Esophagus mucosa (tissue), 1 donor: ENCODE measurements around the gene LTBP1. TPM values are rescaled to one million over a fixed set of nuclear protein-coding genes. Genes with fewer than 3 reads are reported as not detected.
A peak's percentile ranks its signal among the peaks of the same experiment; 100 is the strongest.

Source experiments
- ATAC-seq: fragments of 200-7000 bp; cut with Tn5 transposase; one replicate; pipeline ENCODE4 v1.9.1; 2020
- total RNA-seq: library from RNA; stranded (reverse); gene quantifications from one replicate; pipeline ENCODE4 v1.2.4, GENCODE V29; 2023
- donor health status: DM: yes; HTN: yes; CAD: no.

Gene LTBP1
- total RNA-seq, 1 donor from 2014 or later = 33.8 TPM

DNA sequence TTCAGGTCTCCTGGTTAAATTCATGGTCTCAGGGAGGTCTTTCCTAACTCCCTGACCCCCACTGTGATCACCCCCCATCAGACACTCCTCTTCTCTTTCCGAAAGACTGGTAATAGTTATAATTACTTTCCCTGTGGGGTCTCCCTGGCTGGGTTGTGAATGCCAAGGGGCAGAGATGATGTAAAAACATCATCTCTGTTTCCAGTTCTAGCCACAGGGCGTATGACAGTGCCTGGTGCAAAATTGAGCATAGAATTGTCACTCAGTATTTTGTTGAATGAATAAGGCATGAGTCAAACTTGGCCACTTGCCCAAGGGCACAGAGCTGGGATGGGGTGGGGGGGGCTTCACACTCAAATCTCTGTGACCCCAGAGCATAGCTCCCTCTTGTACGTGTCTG, 65.2 kb downstream of the LTBP1 start:
- ATAC-seq = no peak

DNA sequence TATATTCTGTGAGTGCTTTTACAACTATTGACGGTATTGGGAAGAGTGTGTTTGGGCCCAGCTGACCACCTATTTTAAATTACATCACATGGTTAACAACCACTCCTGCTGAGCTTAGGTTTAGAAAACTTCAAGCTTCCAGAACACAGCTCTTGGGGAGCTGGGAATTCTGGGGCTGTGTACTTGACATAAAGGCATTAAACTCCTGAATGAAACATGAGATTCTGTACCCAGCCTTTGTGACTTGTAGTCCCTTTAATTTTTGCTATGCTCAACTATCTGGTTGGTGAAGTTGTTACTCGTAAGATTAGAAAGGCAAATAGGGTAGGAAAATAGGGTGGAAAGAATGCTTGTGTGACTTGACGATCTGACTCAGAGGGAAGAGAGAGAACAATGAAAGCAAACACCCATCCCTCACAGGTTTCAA, 66.9 kb downstream of the LTBP1 start:
- ATAC-seq = peak; percentile 45

DNA sequence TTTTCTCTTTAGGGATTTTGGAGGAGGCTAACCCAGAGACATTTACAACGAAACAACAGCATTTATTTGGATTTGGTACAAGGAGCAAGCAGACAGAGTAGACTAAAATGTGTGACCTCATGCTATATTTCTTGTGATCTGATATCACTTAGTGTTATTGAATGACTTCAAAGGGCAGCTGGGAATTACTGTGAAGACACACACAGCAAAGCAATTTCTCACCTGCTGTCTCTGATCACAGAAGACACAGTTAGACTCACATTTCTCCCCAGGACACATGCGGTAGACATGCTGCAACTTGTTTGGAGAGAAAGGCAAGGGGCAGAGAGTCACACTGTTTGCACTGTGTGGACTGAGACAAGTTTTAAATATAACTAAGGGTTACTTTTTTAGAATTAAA, 67.5 kb downstream of the LTBP1 start:
- ATAC-seq = peak; percentile 73

DNA sequence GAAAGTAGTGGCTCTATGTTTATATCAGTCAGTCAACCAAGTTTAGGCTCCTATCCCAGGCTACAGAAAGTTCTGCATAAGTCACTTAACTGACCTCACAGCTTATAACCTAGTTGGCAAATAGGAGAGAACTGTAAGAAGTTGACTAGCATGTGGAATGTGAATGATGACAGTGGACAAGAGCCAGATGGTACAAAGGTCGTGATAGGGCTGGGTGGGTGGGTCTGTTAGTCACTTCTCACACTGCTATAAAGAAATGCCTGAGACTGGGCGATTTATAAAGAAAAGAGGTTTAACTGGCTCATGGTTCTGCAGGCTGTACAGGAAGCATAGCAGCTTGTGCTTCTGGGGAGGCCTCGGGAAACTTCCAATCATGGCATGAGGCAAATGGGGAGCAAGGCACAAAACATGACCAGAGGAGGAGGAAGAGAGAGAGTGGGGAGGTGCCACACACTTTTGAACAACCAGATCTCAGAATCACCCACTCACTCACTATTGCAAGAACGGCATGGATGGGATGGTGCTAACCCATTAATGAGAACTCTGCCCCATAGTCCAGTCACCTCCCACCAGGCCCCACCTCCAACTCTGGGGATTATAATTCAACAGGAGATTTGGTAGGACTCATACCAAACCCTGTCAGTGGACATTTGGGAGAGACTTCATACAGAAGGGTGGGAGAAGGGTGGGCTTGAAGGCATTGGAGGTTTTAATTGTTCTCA, 68.8 kb downstream of the LTBP1 start:
- ATAC-seq = peak; percentile 90

DNA sequence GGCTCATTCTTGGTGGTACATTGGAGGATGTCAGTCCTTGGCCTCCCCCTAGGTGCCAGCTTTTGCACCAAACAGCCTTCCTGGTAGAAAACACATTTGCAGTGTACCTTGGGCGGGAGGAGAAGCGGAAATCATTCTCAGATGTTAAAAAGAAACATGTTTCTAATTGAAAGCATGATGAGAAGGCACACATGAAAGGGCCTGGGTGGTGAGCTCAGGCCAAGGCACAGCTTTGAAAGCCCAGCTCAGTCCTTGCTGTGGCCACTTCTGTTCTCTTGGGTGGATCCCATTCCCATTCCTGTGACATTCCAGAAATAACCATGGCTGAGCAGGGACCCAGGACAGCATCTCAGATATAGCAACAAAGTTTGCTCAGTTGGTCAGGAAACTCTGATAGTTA, 71.5 kb downstream of the LTBP1 start:
- ATAC-seq = no peak

DNA sequence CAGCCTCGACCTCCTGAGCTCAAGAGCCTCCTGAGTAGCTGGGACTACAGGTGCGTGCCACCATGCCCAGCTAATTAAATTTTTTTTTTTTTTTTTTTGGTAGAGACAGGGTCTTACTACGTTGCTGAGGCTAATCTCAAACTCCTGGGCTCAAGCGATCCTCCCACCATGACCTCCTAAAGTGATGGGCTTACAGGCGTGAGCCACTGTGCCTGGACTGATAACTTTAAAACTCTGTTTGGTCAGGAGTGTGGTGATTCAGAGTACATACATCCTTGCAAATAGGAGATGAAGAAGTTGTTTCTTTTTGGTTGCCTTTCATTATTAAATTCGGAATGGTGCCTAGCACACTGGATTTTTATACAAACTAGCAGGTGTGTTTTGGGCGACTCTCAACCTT, 73.0 kb downstream of the LTBP1 start:
- ATAC-seq = no peak

DNA sequence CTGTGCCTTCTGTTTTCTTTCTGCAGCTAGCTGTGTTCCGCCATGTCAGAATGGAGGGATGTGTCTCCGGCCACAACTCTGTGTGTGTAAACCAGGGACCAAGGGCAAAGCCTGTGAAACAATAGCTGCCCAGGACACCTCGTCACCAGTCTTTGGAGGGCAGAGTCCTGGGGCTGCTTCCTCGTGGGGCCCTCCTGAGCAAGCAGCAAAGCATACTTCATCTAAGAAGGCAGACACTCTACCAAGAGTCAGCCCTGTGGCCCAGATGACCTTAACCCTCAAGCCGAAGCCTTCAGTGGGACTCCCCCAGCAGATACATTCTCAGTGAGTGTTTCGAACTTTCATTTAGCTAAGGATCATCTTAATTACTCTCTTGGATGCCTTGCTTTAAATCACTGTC, 74.1 kb downstream of the LTBP1 start:
- no peak for ATAC-seq

DNA sequence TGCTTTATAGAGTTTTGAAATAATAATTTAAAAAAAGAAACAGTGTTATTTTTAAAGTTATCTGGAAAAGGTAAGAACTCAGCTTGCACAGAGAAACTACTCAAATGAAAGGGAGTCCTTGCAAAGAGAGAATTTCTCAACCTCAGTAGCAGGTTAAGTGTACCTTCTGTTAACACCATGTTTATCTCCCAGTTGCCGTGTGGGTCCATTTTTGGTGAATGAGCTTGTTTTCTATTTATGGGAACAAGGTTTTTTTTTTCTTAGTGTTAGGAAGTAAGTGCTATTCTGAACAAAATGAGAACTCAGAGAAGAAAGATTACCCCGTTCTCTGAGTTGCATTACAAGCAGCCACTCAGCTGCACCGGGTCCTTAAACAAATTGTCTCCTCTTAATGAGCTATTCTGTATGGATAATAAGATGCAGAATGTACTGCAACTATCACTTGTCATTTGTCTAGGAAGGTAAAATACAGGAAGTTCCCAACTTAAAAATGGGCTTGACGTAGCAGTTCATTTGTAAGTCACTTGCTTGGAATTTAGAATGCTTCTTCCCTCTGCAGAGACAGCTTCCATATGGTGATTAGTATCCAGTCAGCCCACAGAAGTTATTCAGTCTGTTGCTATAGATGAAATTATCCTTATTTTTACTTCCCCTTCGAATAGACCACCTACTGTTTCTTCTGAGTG, 74.9 kb downstream of the LTBP1 start:
- no peak for ATAC-seq

DNA sequence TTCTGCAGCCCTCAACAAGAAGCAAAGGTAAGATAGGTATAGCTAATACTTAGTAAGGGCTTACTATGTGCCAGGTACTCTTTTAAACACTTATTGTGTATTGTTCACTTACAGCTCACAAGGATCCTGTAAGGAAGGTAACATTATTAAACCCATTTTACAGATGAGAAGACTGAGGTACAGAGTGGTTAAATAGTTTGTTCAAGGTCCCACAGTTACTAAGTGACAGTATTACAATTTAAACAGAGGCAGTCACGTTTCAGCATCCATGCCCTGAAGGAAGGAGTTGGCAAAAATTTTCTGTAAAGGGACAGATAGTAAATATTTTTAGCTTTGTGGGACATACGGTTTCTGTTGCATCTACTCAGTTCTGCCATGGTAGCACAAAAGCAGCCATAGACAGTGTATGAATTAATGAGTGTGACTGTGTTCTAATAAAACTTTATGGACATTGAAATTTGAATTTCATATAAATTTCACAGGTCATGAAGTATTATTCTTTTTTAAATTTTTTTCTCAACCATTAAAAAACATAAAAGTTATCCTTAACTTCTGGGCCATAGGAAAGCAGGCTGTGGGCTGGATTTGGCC, 75.7 kb downstream of the LTBP1 start:
- no peak for ATAC-seq

DNA sequence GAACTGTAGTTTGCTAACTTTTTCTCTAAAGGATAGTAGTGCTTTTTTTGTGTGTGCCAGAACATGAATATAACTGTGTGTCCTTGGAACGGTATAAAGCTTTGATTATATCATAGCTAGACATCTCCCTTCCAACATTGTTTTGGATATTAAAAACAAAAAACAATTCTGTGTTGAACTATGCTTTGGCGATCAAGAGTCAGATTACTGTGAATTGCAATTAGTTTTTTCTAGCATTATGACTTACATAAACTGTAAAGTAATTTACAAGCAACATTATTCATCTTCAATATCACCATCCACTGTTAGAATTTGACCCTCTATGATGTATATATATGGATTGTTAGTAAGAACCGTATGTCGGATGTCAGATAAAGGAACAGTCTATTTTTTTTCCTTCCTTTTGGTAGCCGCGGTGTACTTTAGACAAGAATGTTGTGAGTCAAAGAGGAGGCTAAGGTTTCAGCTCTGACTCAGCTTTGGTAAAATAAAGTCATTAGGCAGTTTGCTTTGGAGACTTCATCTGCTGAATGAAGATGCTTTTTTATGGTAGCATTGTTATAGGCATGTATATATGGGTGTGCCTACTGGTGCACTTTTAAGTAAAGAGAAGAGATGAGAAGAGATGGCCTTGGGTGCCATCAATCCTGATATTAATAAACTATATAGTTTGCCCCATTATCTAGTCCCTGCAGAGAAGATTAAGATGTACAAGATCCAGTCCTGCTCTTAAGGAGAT, 76.4 kb downstream of the LTBP1 start:
- peak; percentile 70 for ATAC-seq

DNA sequence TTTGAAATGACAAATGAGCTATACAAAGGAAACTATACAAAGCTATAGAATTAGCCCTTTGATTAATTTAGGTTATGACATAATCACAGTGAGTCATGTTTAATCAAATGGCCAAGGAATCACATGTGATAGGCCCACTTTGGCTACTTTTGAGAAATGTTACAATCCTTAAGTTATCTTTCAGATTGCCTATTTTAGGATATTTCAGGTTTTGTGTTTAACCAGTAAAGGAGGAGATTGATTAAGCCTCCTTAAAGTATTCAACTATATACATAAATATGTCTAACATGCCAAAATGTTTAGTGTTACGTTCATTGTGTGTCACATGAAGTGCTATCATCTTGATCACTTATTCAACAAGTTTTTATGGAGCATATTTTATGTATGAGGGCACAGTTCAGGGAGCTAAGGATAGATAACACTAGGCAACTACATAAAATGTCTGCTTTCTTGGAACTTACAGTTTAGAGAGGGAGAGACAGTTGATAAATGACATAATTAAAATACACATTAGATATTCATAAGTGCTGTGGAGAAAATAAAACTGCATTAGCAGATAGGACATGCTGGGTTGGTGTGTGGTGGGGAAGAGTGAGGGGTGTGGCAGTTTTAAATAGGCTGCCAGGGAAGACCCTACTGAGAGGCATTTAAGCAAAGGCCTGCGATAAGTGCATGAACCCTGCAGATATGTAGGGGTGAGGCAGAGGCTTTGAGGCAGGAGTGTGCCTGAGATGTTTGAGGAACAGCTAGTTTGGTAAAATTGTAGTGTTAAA, 77.2 kb downstream of the LTBP1 start:
- peak; percentile 10 for ATAC-seq

DNA sequence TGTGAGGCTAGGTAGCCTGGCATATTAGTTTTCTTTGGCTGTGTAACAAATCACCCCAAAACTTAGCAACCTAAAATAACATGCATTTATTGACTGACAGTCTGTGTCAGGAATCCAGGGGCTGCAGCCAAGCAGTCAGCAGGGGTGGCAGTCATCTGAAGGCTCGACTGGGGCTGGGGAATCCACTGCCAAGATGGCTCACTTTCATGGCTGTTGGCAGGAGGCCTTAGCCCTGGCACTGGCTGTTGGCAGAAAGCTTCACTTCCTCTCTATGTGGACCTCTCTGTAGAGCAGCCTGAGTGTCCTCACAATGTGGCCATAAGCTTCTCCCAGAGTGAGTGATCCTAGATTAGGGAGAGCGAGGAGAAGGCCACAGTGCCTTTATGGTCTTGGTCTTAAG, 78.0 kb downstream of the LTBP1 start:
- no peak for ATAC-seq

DNA sequence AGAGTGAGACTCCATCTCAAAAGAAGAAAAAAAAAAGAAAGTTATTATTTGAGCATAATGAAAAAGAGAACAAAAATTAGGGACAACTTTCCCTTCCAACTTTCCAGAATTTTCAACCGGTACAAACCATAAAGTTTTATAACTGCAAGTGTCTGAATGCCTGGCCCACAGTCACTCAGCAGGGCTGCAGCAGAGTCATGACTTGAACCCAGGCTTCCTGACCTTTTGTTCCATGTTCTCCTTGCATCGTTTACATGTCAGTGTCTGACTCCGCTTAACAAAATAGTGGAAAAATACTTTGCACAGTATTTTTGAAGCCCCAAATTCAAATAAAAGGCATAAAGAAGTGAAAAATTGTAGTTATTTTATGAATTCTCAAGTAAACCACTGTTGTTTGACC, 82.7 kb downstream of the LTBP1 start:
- ATAC-seq = no peak

DNA sequence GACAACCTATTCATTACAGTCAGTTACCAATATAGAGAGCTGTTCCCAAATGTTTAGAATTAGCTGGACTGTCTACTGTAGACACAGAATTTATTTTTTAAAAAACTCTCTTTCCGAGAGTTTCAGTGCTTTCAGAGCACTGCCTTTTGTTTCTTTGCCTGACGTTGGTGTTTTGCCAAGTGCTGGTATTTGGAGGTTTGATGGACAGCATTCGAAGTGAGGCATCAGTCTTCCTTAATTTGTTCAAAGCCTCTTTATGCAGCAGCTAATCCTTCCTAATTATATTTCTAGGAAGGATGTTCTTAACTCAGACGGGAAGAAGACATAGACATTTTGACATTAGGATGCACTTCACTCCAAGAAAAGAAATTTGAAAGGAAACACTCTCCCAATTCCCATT, 83.2 kb downstream of the LTBP1 start:
- no peak for ATAC-seq

DNA sequence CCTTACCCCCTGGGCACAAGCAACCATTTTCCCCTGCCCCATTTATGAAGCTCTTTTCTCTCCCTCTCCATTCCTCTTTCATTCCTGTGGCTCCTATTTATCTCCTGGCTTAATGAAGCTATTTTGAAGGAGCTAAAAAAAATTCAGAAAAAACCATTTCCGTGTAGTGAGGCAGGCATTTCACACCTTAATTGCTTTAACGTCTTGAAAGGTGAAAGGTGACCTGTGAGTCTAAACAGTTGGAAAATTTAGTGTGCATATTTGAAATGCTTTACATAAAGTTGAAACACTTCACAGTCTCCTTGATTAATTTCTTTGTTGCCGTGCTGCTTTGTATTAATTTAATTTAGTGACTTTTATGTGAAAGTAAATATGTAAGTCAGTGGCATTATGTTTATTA, 83.6 kb downstream of the LTBP1 start:
- ATAC-seq = no peak

DNA sequence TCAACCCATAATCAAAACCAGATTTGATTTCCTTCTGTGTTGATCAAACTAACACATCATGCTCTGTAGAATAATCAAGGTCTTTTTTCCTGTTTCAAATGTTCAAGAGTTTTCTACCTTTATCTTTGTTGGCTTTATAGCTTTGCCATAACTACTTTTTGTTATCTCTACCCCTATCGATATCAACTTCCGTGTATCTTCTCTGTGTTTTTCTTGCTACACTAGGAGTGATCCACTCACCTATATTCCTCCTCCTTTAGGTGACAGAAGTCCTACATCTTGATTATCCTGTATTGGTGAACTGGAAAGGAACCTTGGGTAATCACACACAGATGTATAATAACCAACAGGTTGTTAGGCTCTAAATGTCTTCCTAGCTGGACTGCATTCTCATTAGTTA, 85.5 kb downstream of the LTBP1 start:
- no peak for ATAC-seq

DNA sequence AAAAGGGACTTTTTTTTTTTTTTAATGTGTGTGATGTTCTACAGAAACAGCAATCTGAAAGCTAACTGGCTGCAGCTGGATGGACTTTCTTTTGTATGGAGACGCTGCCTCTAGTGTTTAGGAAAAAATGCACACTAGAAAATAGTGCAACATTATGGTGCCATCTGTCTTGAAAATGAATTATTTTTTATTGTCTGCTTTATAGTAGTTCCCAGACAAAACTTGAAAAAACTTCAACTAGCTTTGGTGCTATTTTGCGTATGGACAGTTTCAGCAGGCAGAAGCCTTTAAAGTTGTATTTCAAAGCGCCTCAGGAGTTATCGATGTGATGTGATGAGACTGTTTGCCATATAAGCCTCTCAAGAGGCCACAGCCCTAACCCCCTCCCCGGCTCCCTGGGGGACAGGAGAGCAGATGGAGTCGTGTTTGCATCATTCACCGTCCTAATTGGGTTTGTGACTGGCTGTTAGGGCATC, 86.9 kb downstream of the LTBP1 start:
- ATAC-seq = peak; percentile 69

DNA sequence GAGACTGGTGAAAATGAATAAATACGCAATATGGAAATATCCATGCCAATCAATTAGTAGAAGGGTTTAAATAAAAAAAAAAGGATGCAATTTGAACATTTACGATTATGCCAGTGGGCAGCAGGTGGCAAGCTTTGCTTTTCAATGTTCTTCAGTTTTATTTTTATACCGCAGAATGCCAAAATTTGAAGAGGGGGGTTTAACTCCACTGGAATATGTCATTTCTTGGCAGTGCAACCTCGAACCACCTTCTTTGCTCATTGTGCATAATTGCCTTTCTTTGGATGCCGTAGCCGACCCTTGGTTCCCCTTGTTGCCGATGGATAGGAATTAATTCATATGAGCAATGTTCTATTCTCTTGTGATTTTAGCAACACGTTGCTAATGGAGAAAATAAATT, 88.0 kb downstream of the LTBP1 start:
- peak; percentile 29 for ATAC-seq

DNA sequence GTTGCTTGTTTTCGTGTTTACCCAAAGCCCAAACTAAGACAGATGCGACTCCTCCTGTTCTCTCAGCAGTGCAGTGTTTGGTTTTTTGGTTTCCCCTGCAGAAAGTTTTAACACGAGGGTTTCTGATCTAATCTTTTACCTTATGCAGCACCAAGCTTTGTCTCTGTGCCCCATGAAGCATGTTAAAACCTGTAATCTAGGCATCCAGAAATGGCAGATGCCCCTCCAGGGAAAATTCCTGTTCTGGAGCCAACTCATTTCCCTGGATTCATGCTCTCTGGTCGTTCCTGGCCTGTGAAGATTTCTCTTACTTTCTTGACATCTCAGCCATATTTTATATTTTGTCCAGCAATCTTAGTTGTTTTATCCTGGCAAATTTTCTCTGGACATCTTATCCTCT, 91.5 kb downstream of the LTBP1 start:
- no peak for ATAC-seq

DNA sequence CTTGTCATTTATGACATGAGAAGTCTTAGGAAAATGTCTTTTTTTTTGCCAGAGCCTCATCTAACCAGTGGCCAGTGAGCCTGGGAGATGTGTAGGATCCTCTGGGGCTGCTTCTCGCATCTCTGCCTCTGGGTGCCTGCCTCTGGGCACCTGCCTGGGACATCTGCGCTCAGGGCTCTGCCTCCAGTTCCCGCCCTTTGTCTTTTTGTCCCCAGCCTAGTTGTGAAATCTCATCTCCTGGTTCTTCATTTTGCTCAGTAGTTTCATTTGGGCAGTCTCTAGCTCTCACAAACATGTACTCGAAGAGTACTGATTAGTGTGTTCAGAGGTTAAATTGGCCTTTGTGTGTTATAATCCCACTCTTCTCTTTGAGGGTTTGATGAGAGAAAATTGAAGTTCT, 92.0 kb downstream of the LTBP1 start:
- ATAC-seq = no peak

DNA sequence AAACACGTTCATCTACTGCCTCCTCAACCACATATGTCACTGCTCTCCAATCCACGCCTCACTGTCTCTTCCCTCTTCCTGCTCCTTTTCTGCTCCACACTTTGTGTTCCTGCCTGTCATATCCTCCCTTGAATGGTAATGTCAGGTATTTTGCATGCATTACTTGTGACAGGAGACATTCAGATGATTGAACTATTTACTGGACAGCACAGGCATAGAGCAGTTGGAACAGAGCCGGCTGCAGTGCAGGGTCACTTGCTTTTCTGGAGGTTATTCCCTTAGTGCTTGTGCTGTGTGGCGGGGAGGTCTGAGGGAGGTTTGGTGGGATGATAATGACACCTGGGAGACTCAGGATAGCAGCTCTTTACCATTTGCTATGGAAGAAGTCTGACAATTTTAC, 93.8 kb downstream of the LTBP1 start:
- ATAC-seq = no peak

DNA sequence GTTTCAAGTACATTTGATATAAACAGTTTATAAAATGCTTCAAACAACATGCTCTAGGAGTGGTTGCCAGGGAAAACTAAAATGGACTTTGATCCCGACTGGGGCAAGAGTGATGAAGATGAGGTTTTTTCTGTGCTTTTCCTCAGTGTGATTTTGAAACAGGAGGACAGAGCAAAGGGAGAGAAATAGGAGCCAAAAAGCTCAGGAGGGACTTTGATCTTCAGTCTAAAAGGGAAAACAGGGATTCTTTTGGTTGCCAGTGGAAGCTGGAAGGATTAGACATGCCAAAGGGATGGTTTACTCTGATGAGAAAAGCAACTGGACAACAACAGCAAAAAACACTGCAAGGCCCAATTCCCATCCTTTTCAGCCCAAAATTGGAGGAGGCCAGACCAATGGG, 95.5 kb downstream of the LTBP1 start:
- ATAC-seq = no peak

DNA sequence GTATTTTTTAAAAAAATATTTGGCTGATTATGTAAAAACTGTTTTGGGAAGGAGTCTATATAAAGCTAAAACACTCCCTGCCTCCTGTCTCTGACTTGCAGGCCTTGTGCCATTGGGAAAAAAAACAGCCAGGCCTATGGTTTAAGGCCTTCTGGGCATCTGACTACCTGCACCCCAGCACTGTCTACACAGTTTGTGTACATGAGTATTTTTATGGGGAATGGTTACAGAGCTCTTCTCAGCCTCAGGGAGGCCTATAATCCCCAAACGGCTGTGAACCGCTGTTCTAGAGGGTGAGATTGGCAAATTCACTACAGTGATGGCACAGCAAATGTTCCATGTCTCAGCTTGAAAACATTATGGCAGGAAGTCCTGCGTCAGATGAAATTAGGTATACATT, 96.1 kb downstream of the LTBP1 start:
- ATAC-seq = peak; percentile 28
